OCI-LY1 (cell line): ENCODE data around the gene IMPG2.

ENCODE experiments used
- H2AFZ ChIP-seq: fragments of 200-600 bp; sonication (generic), shearing (Covaris generic); 2 replicates; pipeline ENCODE4 v1.6.0; 2014; ENCODE audit warnings: antibody characterized with exemption, mild to moderate bottlenecking, low read length
- H3F3A ChIP-seq: fragments of 200-600 bp; sonication (generic), shearing (Covaris generic); 2 replicates; pipeline ENCODE4 v1.6.0; 2014; ENCODE audit warnings: mild to moderate bottlenecking, antibody characterized with exemption, low read length, moderate library complexity; ENCODE audit not compliant: insufficient read depth
- H3K27ac ChIP-seq: fragments of 200-600 bp; sonication (generic); 2 replicates; pipeline ENCODE4 v1.5.1; 2014; ENCODE audit warnings: low read length, mixed run types, mild to moderate bottlenecking, low read depth; ENCODE audit not compliant: poor library complexity, severe bottlenecking
- H3K27me3 ChIP-seq: fragments of 200-600 bp; sonication (generic); 2 replicates; pipeline ENCODE4 v1.6.0; 2014; ENCODE audit warnings: antibody characterized with exemption, mild to moderate bottlenecking, low read length, moderate library complexity; ENCODE audit not compliant: insufficient read depth
- H3K36me3 ChIP-seq: fragments of 200-600 bp; sonication (generic); 2 replicates; pipeline ENCODE4 v1.6.1; 2014; ENCODE audit warnings: mild to moderate bottlenecking, antibody characterized with exemption, low read length, moderate library complexity, mixed read lengths; ENCODE audit not compliant: insufficient read depth
- H3K4me1 ChIP-seq: fragments of 200-600 bp; sonication (generic); 2 replicates; pipeline ENCODE4 v1.5.1; 2014; ENCODE audit warnings: mild to moderate bottlenecking, low read length, moderate library complexity; ENCODE audit not compliant: insufficient read depth, severe bottlenecking
- H3K4me2 ChIP-seq: fragments of 200-600 bp; sonication (generic), shearing (Covaris generic); 2 replicates; pipeline ENCODE4 v1.6.1; 2014; ENCODE audit warnings: low read length
- H3K4me3 ChIP-seq: fragments of 200-600 bp; sonication (generic); 2 replicates; pipeline ENCODE4 v1.5.1; 2014; ENCODE audit warnings: low read length, low read depth, mild to moderate bottlenecking, mixed read lengths; ENCODE audit not compliant: poor library complexity, severe bottlenecking
- H3K79me2 ChIP-seq: fragments of 200-600 bp; shearing (Covaris generic); 2 replicates; pipeline ENCODE4 v1.6.1; 2016; ENCODE audit warnings: mixed run types, low read length, mixed read lengths; ENCODE audit not compliant: insufficient read depth
- H3K9ac ChIP-seq: fragments of 200-600 bp; sonication (generic), shearing (Covaris generic); 2 replicates; pipeline ENCODE4 v1.6.1; 2014; ENCODE audit warnings: mild to moderate bottlenecking, low read length, mixed read lengths
- H3K9me2 ChIP-seq: fragments of 200-600 bp; sonication (generic), shearing (Covaris generic); 2 replicates; pipeline ENCODE4 v1.6.1; 2014; ENCODE audit warnings: low read depth, mild to moderate bottlenecking, low read length, mixed read lengths
- H3K9me3 ChIP-seq: fragments of 200-600 bp; shearing (Covaris generic); 2 replicates; pipeline ENCODE4 v1.6.1; 2014; ENCODE audit warnings: low read length, mixed read lengths
- H4K20me1 ChIP-seq: fragments of 200-600 bp; sonication (generic), shearing (Covaris generic); 2 replicates; pipeline ENCODE4 v1.6.0; 2016; ENCODE audit warnings: mild to moderate bottlenecking, low read length; ENCODE audit not compliant: insufficient read depth
- CTCF ChIP-seq: fragments of 200-600 bp; sonication (generic), shearing (Covaris generic); IDR thresholded peaks from 2 replicates; pipeline ENCODE4 v1.5.1; 2017; ENCODE audit warnings: mild to moderate bottlenecking, antibody characterized with exemption, low read length, moderate library complexity, mixed read lengths
- EZH2 ChIP-seq: fragments of 200-600 bp; sonication (generic), shearing (Covaris generic); IDR thresholded peaks from 2 replicates; pipeline ENCODE4 v1.8.0; 2017; ENCODE audit warnings: borderline replicate concordance, mixed run types, mild to moderate bottlenecking, antibody characterized with exemption, low read length, moderate library complexity, mixed read lengths

The IMPG2 gene

GRCh38 chr3:101284757-101285156 lies 35.6 kb downstream of the IMPG2 start:
- no peaks in the 10 kb centered on the region for H3K79me2 ChIP-seq
- no peaks in the 10 kb centered on the region for H4K20me1 ChIP-seq
- H3K27ac ChIP-seq, result no peak overlapping the region
- H3K4me2 ChIP-seq, result no peak overlapping the region
- no peak overlapping the region for H3K4me3 ChIP-seq
- H3K9me3 ChIP-seq, result no peaks in the 10 kb centered on the region
- no peak overlapping the region for H2AFZ ChIP-seq
- no peak overlapping the region for H3K9ac ChIP-seq
- H3K4me1 ChIP-seq, result no peaks in the 10 kb centered on the region
- H3K27me3 ChIP-seq, result no peaks in the 10 kb centered on the region
- H3K36me3 ChIP-seq, result no peaks in the 10 kb centered on the region
- H3K9me2 ChIP-seq, result no peaks in the 10 kb centered on the region
- no peak for TF ChIP-seq EZH2
- no peak for TF ChIP-seq CTCF
- H3F3A ChIP-seq, result no peaks in the 10 kb centered on the region

- H3K27me3 ChIP-seq, result no peaks in the 10 kb centered on the region
- no peak overlapping the region for H2AFZ ChIP-seq
- no peaks in the 10 kb centered on the region for H3K9me3 ChIP-seq
- TF ChIP-seq EZH2 (no peak), CTCF (no peak)
- H3K79me2 ChIP-seq, result no peaks in the 10 kb centered on the region
- H3K4me2 ChIP-seq, result no peak overlapping the region
- no peak overlapping the region for H3K4me3 ChIP-seq
- H4K20me1 ChIP-seq, result no peaks in the 10 kb centered on the region
- no peak overlapping the region for H3K9ac ChIP-seq
- H3F3A ChIP-seq, result no peaks in the 10 kb centered on the region
- no peaks in the 10 kb centered on the region for H3K36me3 ChIP-seq
- H3K27ac ChIP-seq, result no peak overlapping the region
- no peaks in the 10 kb centered on the region for H3K9me2 ChIP-seq
- no peaks in the 10 kb centered on the region for H3K4me1 ChIP-seq
These were observed 38.8 kb downstream of the IMPG2 start for GRCh38 chr3:101281521-101282030.

- H3K9me2 ChIP-seq, result no peaks in the 10 kb centered on the region
- no peak overlapping the region for H3K27ac ChIP-seq
- H3K9ac ChIP-seq, result no peak overlapping the region
- no peaks in the 10 kb centered on the region for H4K20me1 ChIP-seq
- H3K27me3 ChIP-seq, result no peaks in the 10 kb centered on the region
- no peaks in the 10 kb centered on the region for H3K79me2 ChIP-seq
- no peaks in the 10 kb centered on the region for H3K36me3 ChIP-seq
- H3K4me2 ChIP-seq, result no peak overlapping the region
- no peak overlapping the region for H3K4me3 ChIP-seq
- H2AFZ ChIP-seq, result no peak overlapping the region
- TF ChIP-seq EZH2 (no peak), CTCF (no peak)
- no peaks in the 10 kb centered on the region for H3K9me3 ChIP-seq
- no peaks in the 10 kb centered on the region for H3K4me1 ChIP-seq
- H3F3A ChIP-seq, result no peaks in the 10 kb centered on the region
These were observed 40.5 kb downstream of the IMPG2 start for GRCh38 chr3:101279765-101280385.
